ENCODE data around the gene MTA1.
A peak's percentile ranks its signal among the peaks of the same experiment; 100 is the strongest.

Gene MTA1

GRCh38 chr14:105480199-105480746 lies 60.6 kb downstream of the MTA1 start:
- H3K27me3 ChIP-seq (ENCODE audit: insufficient read depth, poor library complexity, severe bottlenecking), result peaks cover 28% of the 10 kb centered on the region
- DNase-seq (ENCODE audit: low read depth in 1 of 2, low spot score in 1 of 2), result no peak
- H3K27ac ChIP-seq (replicated peaks), result no peak overlapping the region

DNA sequence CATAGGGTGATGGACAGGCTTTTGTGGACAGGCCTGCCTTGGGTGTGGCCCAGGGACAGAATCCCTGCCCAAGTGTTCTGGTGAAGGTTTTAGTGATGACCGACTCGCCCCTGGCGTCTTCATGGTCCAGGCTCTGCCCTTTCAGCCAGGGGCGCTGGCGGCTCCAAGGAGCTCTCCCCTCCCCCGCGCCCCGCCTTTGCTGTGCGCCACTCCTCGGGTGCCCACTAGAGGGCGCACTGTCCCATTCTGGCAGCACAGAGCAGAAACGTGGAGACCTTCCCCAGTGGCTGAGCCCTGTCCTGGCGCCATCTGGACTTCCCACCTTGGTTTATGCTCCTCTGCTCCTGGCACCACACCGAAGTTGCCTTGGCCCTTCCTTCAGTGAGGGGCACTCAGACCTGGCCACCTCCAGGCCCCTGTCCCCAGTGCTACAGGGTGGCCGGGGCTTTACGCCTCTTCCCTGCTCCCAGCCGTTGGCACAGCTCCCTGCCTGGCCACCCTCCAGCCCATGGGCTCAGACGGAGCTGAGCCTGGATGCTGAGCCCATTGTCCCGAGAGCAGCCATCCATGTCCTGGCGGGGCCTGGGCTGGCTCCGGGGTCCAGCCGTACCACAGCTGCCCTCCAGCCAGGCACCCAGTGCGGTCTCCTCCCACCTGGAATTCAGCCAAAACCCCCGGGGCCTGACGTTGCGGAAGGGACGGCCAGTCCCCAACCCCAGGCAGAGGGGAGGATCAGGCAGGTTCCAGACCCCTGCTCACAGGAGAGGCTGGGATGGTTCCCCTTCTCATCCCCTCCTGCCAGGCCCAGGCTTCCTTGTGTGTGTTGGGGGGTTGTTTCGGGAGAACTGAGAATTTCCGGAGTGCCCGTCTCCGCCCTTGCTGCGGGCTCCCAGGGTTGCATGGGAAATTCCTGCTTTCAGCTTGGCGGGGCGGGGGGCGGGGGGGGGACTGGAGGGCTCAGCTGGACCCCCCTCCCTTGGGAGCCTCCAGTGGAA lies 61.5 kb downstream of the MTA1 start:
- Histone ChIP-seq H3K27me3 (ENCODE audit: insufficient read depth, poor library complexity, severe bottlenecking) (peaks cover 27% of the 10 kb centered on the region), H3K4me3 (replicated peaks; ENCODE audit: insufficient read depth, low read length) (peak overlapping the region; percentile 35), H3K27ac (replicated peaks) (peak overlapping the region; percentile 68)
- peak; percentile 91 for TF ChIP-seq CTCF (IDR thresholded peaks at IDR 0.05; ENCODE audit: insufficient read depth, low read length)
- no peak for TF ChIP-seq SPI1 (IDR thresholded peaks at IDR 0.05; ENCODE audit: borderline replicate concordance, low read depth)
- peak; percentile 79 for TF ChIP-seq POLR2AphosphoS5 (IDR thresholded peaks at IDR 0.05; ENCODE audit: low read depth)
- peak; percentile 83 to 88 for DNase-seq (ENCODE audit: low read depth in 1 of 2, low spot score in 1 of 2)

More at GRCh38 chr14:105480199-105480746, 60.6 kb downstream of the MTA1 start:
- H3K4me3 ChIP-seq (replicated peaks; ENCODE audit: insufficient read depth, low read length), result no peak overlapping the region
- no peak for TF ChIP-seq GABPA (IDR thresholded peaks at IDR 0.05; ENCODE audit: low read depth)
- no peak for TF ChIP-seq SPI1 (IDR thresholded peaks at IDR 0.05; ENCODE audit: borderline replicate concordance, low read depth)
- TF ChIP-seq, protein P1, sequence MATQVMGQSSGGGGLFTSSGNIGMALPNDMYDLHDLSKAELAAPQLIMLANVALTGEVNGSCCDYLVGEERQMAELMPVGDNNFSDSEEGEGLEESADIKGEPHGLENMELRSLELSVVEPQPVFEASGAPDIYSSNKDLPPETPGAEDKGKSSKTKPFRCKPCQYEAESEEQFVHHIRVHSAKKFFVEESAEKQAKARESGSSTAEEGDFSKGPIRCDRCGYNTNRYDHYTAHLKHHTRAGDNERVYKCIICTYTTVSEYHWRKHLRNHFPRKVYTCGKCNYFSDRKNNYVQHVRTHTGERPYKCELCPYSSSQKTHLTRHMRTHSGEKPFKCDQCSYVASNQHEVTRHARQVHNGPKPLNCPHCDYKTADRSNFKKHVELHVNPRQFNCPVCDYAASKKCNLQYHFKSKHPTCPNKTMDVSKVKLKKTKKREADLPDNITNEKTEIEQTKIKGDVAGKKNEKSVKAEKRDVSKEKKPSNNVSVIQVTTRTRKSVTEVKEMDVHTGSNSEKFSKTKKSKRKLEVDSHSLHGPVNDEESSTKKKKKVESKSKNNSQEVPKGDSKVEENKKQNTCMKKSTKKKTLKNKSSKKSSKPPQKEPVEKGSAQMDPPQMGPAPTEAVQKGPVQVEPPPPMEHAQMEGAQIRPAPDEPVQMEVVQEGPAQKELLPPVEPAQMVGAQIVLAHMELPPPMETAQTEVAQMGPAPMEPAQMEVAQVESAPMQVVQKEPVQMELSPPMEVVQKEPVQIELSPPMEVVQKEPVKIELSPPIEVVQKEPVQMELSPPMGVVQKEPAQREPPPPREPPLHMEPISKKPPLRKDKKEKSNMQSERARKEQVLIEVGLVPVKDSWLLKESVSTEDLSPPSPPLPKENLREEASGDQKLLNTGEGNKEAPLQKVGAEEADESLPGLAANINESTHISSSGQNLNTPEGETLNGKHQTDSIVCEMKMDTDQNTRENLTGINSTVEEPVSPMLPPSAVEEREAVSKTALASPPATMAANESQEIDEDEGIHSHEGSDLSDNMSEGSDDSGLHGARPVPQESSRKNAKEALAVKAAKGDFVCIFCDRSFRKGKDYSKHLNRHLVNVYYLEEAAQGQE (IDR thresholded peaks at IDR 0.05; ENCODE audit: insufficient replicate concordance, low read depth), result no peak
- TF ChIP-seq POLR2AphosphoS5 (IDR thresholded peaks at IDR 0.05; ENCODE audit: low read depth), result no peak
- no peak for TF ChIP-seq CTCF (IDR thresholded peaks at IDR 0.05; ENCODE audit: insufficient read depth, low read length)

DNA sequence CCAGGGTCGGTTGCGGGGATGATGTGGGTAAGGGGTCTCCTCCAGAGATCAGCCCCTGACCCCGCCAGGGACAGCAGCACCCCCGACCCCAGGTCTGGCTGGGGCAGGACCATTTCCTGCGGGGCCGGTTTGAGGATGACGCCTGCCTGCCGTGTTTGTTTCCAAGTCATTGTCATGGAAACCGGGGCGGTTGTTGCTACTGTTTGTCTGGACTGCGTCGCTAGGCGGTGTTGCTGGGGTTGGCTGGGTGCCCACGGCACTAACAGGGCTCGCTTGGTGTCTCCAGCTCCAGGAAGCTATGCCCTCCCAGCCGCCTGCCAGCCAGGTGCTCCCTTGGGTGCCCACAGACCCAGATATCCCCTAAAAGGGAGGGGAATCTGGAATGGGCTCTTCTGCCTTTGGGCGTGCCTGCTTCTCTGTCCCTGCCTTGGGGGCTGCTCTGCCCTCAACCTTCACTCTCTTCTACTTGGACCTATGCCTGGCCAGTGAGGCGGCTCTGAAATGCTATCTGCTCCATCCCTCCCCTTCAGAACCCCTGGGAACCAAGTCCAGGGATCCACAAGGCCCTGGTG lies 62.3 kb downstream of the MTA1 start:
- H3K4me3 ChIP-seq (replicated peaks; ENCODE audit: insufficient read depth, low read length), result no peak overlapping the region
- no peak for TF ChIP-seq POLR2AphosphoS5 (IDR thresholded peaks at IDR 0.05; ENCODE audit: low read depth)
- TF ChIP-seq, protein P1 (IDR thresholded peaks at IDR 0.05; ENCODE audit: insufficient replicate concordance, low read depth), result peak; percentile 25
- H3K27ac ChIP-seq (replicated peaks), result peak overlapping the region; percentile 68
- peak; percentile 95 to 97 for DNase-seq (ENCODE audit: low read depth in 1 of 2, low spot score in 1 of 2)
- H3K27me3 ChIP-seq (ENCODE audit: insufficient read depth, poor library complexity, severe bottlenecking), result peaks cover 27% of the 10 kb centered on the region

DNA sequence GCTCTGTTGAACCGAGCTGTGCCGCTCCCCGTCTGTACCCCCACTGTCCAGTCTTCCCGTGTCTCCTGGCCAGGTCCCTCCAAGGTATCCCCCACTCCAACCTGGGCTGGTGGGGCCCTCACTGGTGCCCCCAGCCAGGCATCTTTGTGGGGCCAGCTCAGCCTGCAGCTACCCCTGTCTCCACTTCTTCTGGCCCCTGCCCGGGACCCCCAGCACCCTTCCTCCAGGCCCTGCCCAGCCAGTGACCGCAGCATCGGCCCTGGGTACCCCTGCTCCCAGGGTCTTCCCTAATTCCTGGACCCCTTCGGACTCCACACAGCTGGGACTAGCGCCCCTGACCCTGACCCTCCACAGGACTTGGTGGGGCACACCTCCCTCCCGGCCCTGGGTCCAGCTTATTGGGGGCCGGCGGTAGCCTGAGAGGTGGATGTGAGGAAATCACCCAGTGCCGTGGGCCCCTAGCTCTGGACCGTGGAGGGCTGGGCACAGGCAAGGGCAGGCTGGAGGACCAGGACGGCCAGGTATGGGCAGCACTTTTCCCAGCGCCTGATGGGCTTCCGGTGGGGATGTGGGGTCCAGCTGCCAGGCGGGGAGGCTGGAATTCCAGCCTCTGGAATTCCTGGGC lies 63.0 kb downstream of the MTA1 start:
- no peak for DNase-seq (ENCODE audit: low read depth in 1 of 2, low spot score in 1 of 2)
- Histone ChIP-seq H3K27ac (replicated peaks) (peak overlapping the region; percentile 68), H3K4me3 (replicated peaks; ENCODE audit: insufficient read depth, low read length) (no peak overlapping the region), H3K27me3 (ENCODE audit: insufficient read depth, poor library complexity, severe bottlenecking) (peaks cover 24% of the 10 kb centered on the region)
- TF ChIP-seq GABPA (IDR thresholded peaks at IDR 0.05; ENCODE audit: low read depth), result no peak
- TF ChIP-seq POLR2AphosphoS5 (IDR thresholded peaks at IDR 0.05; ENCODE audit: low read depth), result no peak
- no peak for TF ChIP-seq SPI1 (IDR thresholded peaks at IDR 0.05; ENCODE audit: borderline replicate concordance, low read depth)
- TF ChIP-seq, protein P1 (IDR thresholded peaks at IDR 0.05; ENCODE audit: insufficient replicate concordance, low read depth), result no peak
- TF ChIP-seq CTCF (IDR thresholded peaks at IDR 0.05; ENCODE audit: insufficient read depth, low read length), result no peak

Data from HL-60 (cell line).